PC-3 (cell line): ENCODE measurements around the gene HPN. TPM values are rescaled to one million over a fixed set of nuclear protein-coding genes. Genes with fewer than 3 reads are reported as not detected.

ENCODE experiments used
- ATAC-seq: fragments of 200-7000 bp; cut with Tn5 transposase; 2 replicates; pipeline ENCODE4 v1.9.1; 2020; ENCODE audit warnings: mild to moderate bottlenecking, moderate library complexity
- BruUV-seq: library from RNA; stranded (reverse); fragments of 400-500 nt; replicated peaks from 2 replicates; lab custom pipeline; 2021; lab: Mats Ljungman, UMichigan
- CTCF ChIA-PET: fragments of 300-600 bp; sonication (Branson Sonifier 250); formaldehyde crosslinking; loops from one replicate; lab custom pipeline; 2022; ENCODE audit warnings: antibody characterized with exemption; lab: Charles Lee
- POLR2A ChIA-PET: fragments of 300-600 bp; sonication (Branson Sonifier 250); formaldehyde crosslinking; loops from one replicate; lab custom pipeline; 2022; ENCODE audit warnings: antibody characterized with exemption; ENCODE audit not compliant: unreplicated experiment; lab: Charles Lee
- DNase-seq: peaks from one replicate; pipeline ENCODE4 v3.0.0-alpha.2; 2015
- H2AFZ ChIP-seq: fragments of 300-600 bp; sonication (generic); 2 replicates; pipeline ENCODE4 v1.6.0; 2016; ENCODE audit warnings: antibody characterized with exemption, low read length
- H3F3A ChIP-seq: fragments of 300-600 bp; sonication (generic); one replicate; pipeline ENCODE4 v1.6.0; 2017; ENCODE audit warnings: antibody characterized with exemption, low read length, control low read depth, mild to moderate bottlenecking; ENCODE audit not compliant: unreplicated experiment
- H3K27ac ChIP-seq: fragments of 300-600 bp; sonication (generic); 2 replicates; pipeline ENCODE4 v1.5.1; 2016; ENCODE audit warnings: mild to moderate bottlenecking, low read length
- H3K27me3 ChIP-seq: fragments of 300-600 bp; sonication (generic); 2 replicates; pipeline ENCODE4 v1.6.1; 2016; ENCODE audit warnings: low read length, mixed read lengths
- H3K36me3 ChIP-seq: fragments of 300-600 bp; sonication (generic); 2 replicates; pipeline ENCODE4 v1.6.1; 2016; ENCODE audit warnings: low read depth, mixed run types, low read length, mixed read lengths
- H3K4me1 ChIP-seq: fragments of 300-600 bp; sonication (generic); 2 replicates; pipeline ENCODE4 v1.5.1; 2016; ENCODE audit warnings: low read length; ENCODE audit not compliant: insufficient read depth
- H3K4me2 ChIP-seq: fragments of 300-600 bp; sonication (generic); 2 replicates; pipeline ENCODE4 v1.6.0; 2016; ENCODE audit warnings: low read length
- H3K4me3 ChIP-seq: fragments of 300-600 bp; sonication (generic); 2 replicates; pipeline ENCODE4 v1.5.1; 2016; ENCODE audit warnings: mild to moderate bottlenecking, low read length, mixed read lengths
- H3K79me2 ChIP-seq: fragments of 300-600 bp; sonication (generic); 2 replicates; pipeline ENCODE4 v1.6.1; 2017; ENCODE audit warnings: low read length, mixed read lengths
- H3K9ac ChIP-seq: fragments of 300-600 bp; sonication (generic); 2 replicates; pipeline ENCODE4 v1.6.0; 2016; ENCODE audit warnings: mild to moderate bottlenecking, low read length
- H3K9me2 ChIP-seq: fragments of 300-600 bp; sonication (generic); replicated peaks from 2 replicates; pipeline ENCODE4 v1.6.1; 2016; ENCODE audit warnings: mixed run types, low read length, mixed read lengths
- H3K9me3 ChIP-seq: fragments of 300-600 bp; sonication (generic); 2 replicates; pipeline ENCODE4 v1.6.1; 2016; ENCODE audit warnings: low read length, mixed read lengths
- H4K20me1 ChIP-seq: fragments of 300-600 bp; sonication (generic); 2 replicates; pipeline ENCODE4 v1.6.1; 2016; ENCODE audit warnings: low read length, mixed read lengths
- CTCF ChIP-seq: fragments of 300-600 bp; sonication (generic); conservative IDR thresholded peaks from 2 replicates; pipeline ENCODE4 v1.5.1; 2017; ENCODE audit warnings: antibody characterized with exemption, low read depth, mild to moderate bottlenecking, low read length
- EZH2 ChIP-seq: fragments of 300-600 bp; sonication (generic); IDR thresholded peaks from one replicate; pipeline ENCODE4 v1.6.1; 2017; ENCODE audit warnings: antibody characterized with exemption, mild to moderate bottlenecking, low read length; ENCODE audit not compliant: unreplicated experiment
- EZH2phosphoT487 ChIP-seq: fragments of 300-600 bp; sonication (generic); IDR thresholded peaks from 2 replicates; pipeline ENCODE4 v1.6.1; 2018; ENCODE audit warnings: mild to moderate bottlenecking, antibody characterized with exemption, low read length, borderline replicate concordance
- intact Hi-C: fragments of 100-400 bp; cut with micrococcal nuclease; formaldehyde crosslinking; loops from 2 replicates; pipeline ENCODE4 v1.9.0; 2023
- total RNA-seq: library from RNA; depleted of rRNA; stranded (reverse); fragments of >200 nt; gene quantifications from 2 replicates; pipeline ENCODE4 v1.2.3, GENCODE V29; 2014

The HPN gene
- total RNA-seq, 1 experiment from 2014 or later, result 0.18 TPM

GRCh38 chr19:35009424-35010415 lies 31.8 kb upstream of the HPN start:
- peaks cover 2% of the 10 kb centered on the region; the same call in 1 of the 2 replicates for H3K79me2 ChIP-seq
- H3F3A ChIP-seq, result no peaks in the 10 kb centered on the region
- H3K36me3 ChIP-seq, result no peaks in the 10 kb centered on the region
- H3K27me3 ChIP-seq, result no peaks in the 10 kb centered on the region
- ChIA-PET CTCF (no interaction called here), POLR2A (no interaction called here)
- H2AFZ ChIP-seq, result no peak overlapping the region
- DNase-seq, result no peak
- intact Hi-C loops, result no loop called here
- ATAC-seq, result no peak
- H3K9ac ChIP-seq, result no peak overlapping the region
- no TSS peak for BruUV-seq
- peaks cover 8% of the 10 kb centered on the region; the same call in 1 of the 2 replicates for H4K20me1 ChIP-seq
- H3K27ac ChIP-seq, result no peak overlapping the region
- H3K4me3 ChIP-seq, result no peak overlapping the region
- no peak overlapping the region for H3K4me2 ChIP-seq
- H3K4me1 ChIP-seq, result peaks cover 17% of the 10 kb centered on the region
- H3K9me2 ChIP-seq, result no peaks in the 10 kb centered on the region
- H3K9me3 ChIP-seq, result no peaks in the 10 kb centered on the region
- TF ChIP-seq EZH2phosphoT487, result no peak
- TF ChIP-seq CTCF, result no peak
- no peak for TF ChIP-seq EZH2

GRCh38 chr19:35011091-35011689 lies 30.3 kb upstream of the HPN start:
- Histone ChIP-seq H3K36me3 (no peaks in the 10 kb centered on the region), H4K20me1 (peaks cover 3% of the 10 kb centered on the region; the same call in 1 of the 2 replicates), H3K4me3 (no peak overlapping the region), H3F3A (no peaks in the 10 kb centered on the region), H3K27me3 (no peaks in the 10 kb centered on the region), H2AFZ (no peak overlapping the region), H3K9me3 (no peaks in the 10 kb centered on the region), H3K79me2 (no peaks in the 10 kb centered on the region), H3K27ac (no peak overlapping the region), H3K4me1 (peaks cover 7% of the 10 kb centered on the region), H3K4me2 (no peak overlapping the region), H3K9me2 (no peaks in the 10 kb centered on the region), H3K9ac (no peak overlapping the region)
- ChIA-PET CTCF (no interaction called here), POLR2A (no interaction called here)
- no TSS peak for BruUV-seq
- DNase-seq, result no peak
- TF ChIP-seq CTCF, result no peak
- TF ChIP-seq EZH2, result no peak
- ATAC-seq, result no peak
- intact Hi-C loops, result no loop called here
